Endothelial cell (in vitro differentiated cells): ENCODE results near the gene PKD2L1. TPM values are rescaled to one million over a fixed set of nuclear protein-coding genes. Genes with fewer than 3 reads are reported as not detected.

Source experiments
- DNase-seq: peaks from one replicate; pipeline ENCODE4 v3.0.0; 2021; ENCODE audit warnings: low spot score
- H3K27ac Mint-ChIP-seq: one replicate; pipeline ENCODE4 v1.8.0; 2021; ENCODE audit warnings: mixed read lengths, inconsistent platforms; ENCODE audit not compliant: unreplicated experiment
- H3K27me3 Mint-ChIP-seq: one replicate; pipeline ENCODE4 v1.8.0; 2021; ENCODE audit warnings: mild to moderate bottlenecking, moderate library complexity, mixed read lengths, inconsistent platforms; ENCODE audit not compliant: unreplicated experiment
- H3K36me3 Mint-ChIP-seq: one replicate; pipeline ENCODE4 v1.8.0; 2021; ENCODE audit warnings: mild to moderate bottlenecking, low read depth, mixed read lengths, inconsistent platforms; ENCODE audit not compliant: unreplicated experiment
- H3K4me1 Mint-ChIP-seq: one replicate; pipeline ENCODE4 v1.8.0; 2021; ENCODE audit warnings: mild to moderate bottlenecking, mixed read lengths, inconsistent platforms; ENCODE audit not compliant: unreplicated experiment
- H3K4me3 Mint-ChIP-seq: one replicate; pipeline ENCODE4 v1.8.0; 2021; ENCODE audit warnings: mild to moderate bottlenecking, mixed read lengths, inconsistent platforms; ENCODE audit not compliant: unreplicated experiment
- H3K9me3 Mint-ChIP-seq: one replicate; pipeline ENCODE4 v1.8.0; 2021; ENCODE audit warnings: mixed read lengths, inconsistent platforms; ENCODE audit not compliant: unreplicated experiment
- CTCF ChIP-seq: fragments of 200-600 bp; sonication (generic); IDR thresholded peaks from one replicate; pipeline ENCODE4 v1.5.0; 2021; ENCODE audit warnings: antibody characterized with exemption; ENCODE audit not compliant: unreplicated experiment
- total RNA-seq: library from RNA; stranded (reverse); fragmentation: NEBNext Ultra II Directional; extraction: Animal tissue kit (Norgen Biotek cat#: 25700); gene quantifications from one replicate; pipeline ENCODE4 v1.2.1, GENCODE V29; 2021; ENCODE audit not compliant: unreplicated experiment

The PKD2L1 gene
- total RNA-seq, 1 donor from 2014 or later: 0.44 TPM

GRCh38 chr10:100373298-100374199 lies 43.5 kb upstream of the PKD2L1 start:
- Mint-ChIP-seq H3K27me3 (no peaks in the 10 kb centered on the region), H3K4me1 (peaks cover 24% of the 10 kb centered on the region), H3K27ac (no peak overlapping the region), H3K4me3 (no peak overlapping the region), H3K36me3 (peaks cover 4% of the 10 kb centered on the region), H3K9me3 (no peaks in the 10 kb centered on the region)
- no peak for TF ChIP-seq CTCF
- peak; percentile 94 for DNase-seq

- Mint-ChIP-seq H3K36me3 (peaks cover 4% of the 10 kb centered on the region), H3K4me3 (no peak overlapping the region), H3K27me3 (no peaks in the 10 kb centered on the region), H3K9me3 (no peaks in the 10 kb centered on the region), H3K4me1 (peaks cover 24% of the 10 kb centered on the region), H3K27ac (no peak overlapping the region)
- no peak for DNase-seq
- no peak for TF ChIP-seq CTCF
These were observed 42.6 kb upstream of the PKD2L1 start for GRCh38 chr10:100372415-100373297.

GRCh38 chr10:100371482-100372027 lies 41.5 kb upstream of the PKD2L1 start:
- no peak for DNase-seq
- TF ChIP-seq CTCF: no peak
- Mint-ChIP-seq H3K36me3 (peaks cover under 1% of the 10 kb centered on the region), H3K4me1 (peaks cover 20% of the 10 kb centered on the region), H3K4me3 (no peak overlapping the region), H3K27me3 (no peaks in the 10 kb centered on the region), H3K27ac (peak overlapping the region; percentile 87), H3K9me3 (no peaks in the 10 kb centered on the region)

GRCh38 chr10:100370714-100371481 lies 40.9 kb upstream of the PKD2L1 start:
- no peak for TF ChIP-seq CTCF
- DNase-seq: peak; percentile 63

More at GRCh38 chr10:100370714-100371481, 40.9 kb upstream of the PKD2L1 start:
- no peaks in the 10 kb centered on the region for H3K9me3 Mint-ChIP-seq
- H3K27ac Mint-ChIP-seq: peak overlapping the region; percentile 87
- no peaks in the 10 kb centered on the region for H3K27me3 Mint-ChIP-seq
- no peak overlapping the region for H3K4me3 Mint-ChIP-seq
- peaks cover 20% of the 10 kb centered on the region for H3K4me1 Mint-ChIP-seq
- no peaks in the 10 kb centered on the region for H3K36me3 Mint-ChIP-seq
